K562 (cell line): ENCODE results near the gene BNIPL.

Source experiments
- CREB1 ChIP-seq, 2 experiments: sonication (generic) in 1 of 2; formaldehyde crosslinking in 1 of 2; IDR thresholded peaks; 2 replicates each; pipeline versions ENCODE4 v1.6.1 to v1.8.0; 2012 to 2022; ENCODE audit warnings: inconsistent platforms in 1 of 2, mild to moderate bottlenecking in 1 of 2, missing genetic modification reagents in 1 of 2, moderate library complexity in 1 of 2
- EP300 ChIP-seq: IDR thresholded peaks from 2 replicates; pipeline ENCODE4 v1.6.1; 2012; ENCODE audit warnings: low read length, improper control_type of control experiment
- HMG20A ChIP-seq: fragments of 450-650 bp; formaldehyde crosslinking; conservative IDR thresholded peaks from 2 replicates; pipeline ENCODE4 v1.4.0; 2020; ENCODE audit warnings: mild to moderate bottlenecking, mixed read lengths

DNA sequence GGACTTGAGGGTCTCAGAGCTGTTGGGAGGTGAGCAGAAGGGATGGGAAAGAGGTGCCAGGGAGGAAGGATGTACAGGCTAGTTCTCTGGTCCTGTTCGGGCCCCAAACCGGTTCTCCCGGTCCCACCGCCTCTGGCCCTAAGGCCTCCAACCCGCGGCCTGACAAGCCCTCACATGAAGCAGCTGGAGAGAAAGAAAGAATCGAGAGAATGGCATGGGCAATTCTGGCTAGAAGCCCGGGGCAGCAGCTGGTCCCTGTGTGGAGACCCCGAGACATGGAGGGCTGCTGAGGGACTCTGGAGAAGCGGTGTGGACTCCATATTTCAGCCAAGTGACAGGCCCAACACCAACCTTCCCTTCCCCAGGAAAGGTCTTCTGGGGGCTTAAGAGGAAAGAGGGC is 22.3 kb downstream of the BNIPL start:
- TF ChIP-seq EP300 = no peak
- TF ChIP-seq CREB1 (IDR thresholded peaks at IDR 0.05) = no peak
- TF ChIP-seq CREB1 (CRISPR knock-in tag; IDR thresholded peaks at IDR 0.05) = no peak
- no peak for TF ChIP-seq HMG20A (CRISPR knock-in tag)
